B cell (primary cell): ENCODE data around the gene MYCN. TPM values are rescaled to one million over a fixed set of nuclear protein-coding genes. Genes with fewer than 3 reads are reported as not detected.

Experiments
- ATAC-seq: fragments of 200-7000 bp; cut with Tn5 transposase; one replicate; pipeline ENCODE4 v1.10.0; 2021; ENCODE audit warnings: low read depth, mild to moderate bottlenecking, moderate number of reproducible peaks, moderate library complexity
- CTCF ChIA-PET: fragments of 350-600 bp; sonication (Branson Sonifier 250); formaldehyde crosslinking; loops from one replicate; lab custom pipeline; 2021; ENCODE audit warnings: antibody characterized with exemption, inconsistent platforms; lab: Charles Lee
- POLR2A ChIA-PET: fragments of 350-600 bp; sonication (Branson Sonifier 250); formaldehyde crosslinking; loops from one replicate; lab custom pipeline; 2021; ENCODE audit warnings: antibody characterized with exemption; lab: Charles Lee
- DNase-seq: peaks from one replicate; pipeline ENCODE4 v3.0.0; 2013
- H2AFZ ChIP-seq: 2 replicates; pipeline ENCODE4 v1.6.1; 2012; ENCODE audit warnings: mild to moderate bottlenecking, low read depth, low read length; ENCODE audit not compliant: insufficient read depth, poor library complexity, severe bottlenecking
- H3K27ac ChIP-seq, 2 donors: 1 replicate in 1 of 2; 2 replicates in 1 of 2; pipeline ENCODE4 v1.5.1; 2012 to 2013; ENCODE audit warnings: low read length in 2 of 2, mild to moderate bottlenecking in 2 of 2, moderate library complexity in 1 of 2
- H3K27me3 ChIP-seq, 4 experiments: fragments of 200-600 bp in 1 of 4; sonication (generic) in 1 of 4; replicated peaks in 1 of 4; 1 replicate in 2 of 4; 2 replicates in 2 of 4; pipeline versions ENCODE4 v1.6.1 to v1.7.0; 2013 to 2016; ENCODE audit warnings: low read length in 3 of 4, mild to moderate bottlenecking in 2 of 4, mixed read lengths in 1 of 4, moderate library complexity in 1 of 4; ENCODE audit not compliant: insufficient read depth in 4 of 4, control insufficient read depth in 3 of 4; ENCODE audit errors: control extremely low read depth in 1 of 4
- H3K36me3 ChIP-seq, 2 experiments: replicated peaks in 1 of 2; 1 replicate in 1 of 2; 2 replicates in 1 of 2; pipeline versions ENCODE4 v1.6.1 to v1.7.1; 2013; ENCODE audit warnings: low read length in 1 of 2; ENCODE audit not compliant: insufficient read depth in 2 of 2, control insufficient read depth in 1 of 2; ENCODE audit errors: control extremely low read depth in 1 of 2, extremely low read depth in 1 of 2
- H3K4me1 ChIP-seq, 2 donors: fragments of 200-600 bp in 1 of 2; sonication (generic) in 1 of 2; 1 replicate in 1 of 2; 2 replicates in 1 of 2; pipeline versions ENCODE4 v1.5.1 to v1.6.1; 2013 to 2017; ENCODE audit warnings: low read length in 2 of 2; ENCODE audit not compliant: control insufficient read depth in 2 of 2, insufficient read depth in 2 of 2
- H3K4me2 ChIP-seq: replicated peaks from 2 replicates; pipeline ENCODE3; 2012; ENCODE audit warnings: mild to moderate bottlenecking, low read depth, low read length; ENCODE audit not compliant: poor library complexity, severe bottlenecking
- H3K4me3 ChIP-seq, 5 experiments: fragments of 200-600 bp in 1 of 5; sonication (generic) in 1 of 5; 1 replicate in 3 of 5; 2 replicates in 2 of 5; pipeline versions ENCODE4 v1.5.1 to v1.7.0; 2011 to 2016; ENCODE audit warnings: low read length in 4 of 5, mild to moderate bottlenecking in 4 of 5, low read depth in 2 of 5, control low read depth in 1 of 5, moderate library complexity in 1 of 5; ENCODE audit not compliant: insufficient read depth in 1 of 5; ENCODE audit errors: control extremely low read depth in 1 of 5, extremely low read depth in 1 of 5
- H3K79me2 ChIP-seq: fragments of 200-600 bp; sonication (generic); one replicate; pipeline ENCODE4 v1.6.0; 2016; ENCODE audit warnings: low read length; ENCODE audit not compliant: control insufficient read depth, insufficient read depth
- H3K9ac ChIP-seq: fragments of 200-600 bp; sonication (generic); 2 replicates; pipeline ENCODE4 v1.6.1; 2017; ENCODE audit warnings: mild to moderate bottlenecking, low read length, moderate library complexity
- H3K9me3 ChIP-seq, 3 donors: one replicate each; pipeline versions ENCODE4 v1.6.1 to v1.7.1; 2013; ENCODE audit warnings: low read length in 2 of 3; ENCODE audit not compliant: control insufficient read depth in 2 of 3, insufficient read depth in 1 of 3; ENCODE audit errors: control extremely low read depth in 1 of 3
- H4K20me1 ChIP-seq: 2 replicates; pipeline ENCODE4 v1.6.0; 2012; ENCODE audit warnings: mild to moderate bottlenecking, low read length; ENCODE audit not compliant: insufficient read depth, control insufficient read depth, poor library complexity, severe bottlenecking
- H3K27ac Mint-ChIP-seq: one replicate; pipeline ENCODE4 v1.8.0; 2021; ENCODE audit warnings: mixed read lengths
- H3K27me3 Mint-ChIP-seq: one replicate; pipeline ENCODE4 v1.8.0; 2021; ENCODE audit warnings: mixed read lengths
- H3K4me1 Mint-ChIP-seq: one replicate; pipeline ENCODE4 v1.8.0; 2021; ENCODE audit warnings: mixed read lengths
- H3K4me3 Mint-ChIP-seq: one replicate; pipeline ENCODE4 v1.8.0; 2021; ENCODE audit warnings: mixed read lengths
- H3K9me3 Mint-ChIP-seq: one replicate; pipeline ENCODE4 v1.8.0; 2022; ENCODE audit warnings: mixed read lengths; ENCODE audit not compliant: insufficient read depth
- CTCF ChIP-seq: fragments of 200-600 bp; IDR thresholded peaks from one replicate; pipeline ENCODE4 v1.8.0; 2022; ENCODE audit warnings: antibody characterized with exemption, mild to moderate bottlenecking
- EZH2 ChIP-seq: IDR thresholded peaks from 2 replicates; pipeline ENCODE4 v1.6.1; 2012; ENCODE audit warnings: borderline replicate concordance, low read depth, mild to moderate bottlenecking, moderate library complexity, low read length; ENCODE audit not compliant: insufficient read depth, poor library complexity, severe bottlenecking
- WGBS: methylation state at CpG from one replicate; pipeline ENCODE4 v1.1.5; 2013; ENCODE audit warnings: missing lambda C conversion rate; ENCODE audit not compliant: insufficient coverage; 5-methylcytosine and 5-hydroxymethylcytosine counted together
- intact Hi-C: fragments of 100-400 bp; cut with micrococcal nuclease; formaldehyde crosslinking; loops from one replicate; pipeline ENCODE4 v1.10.0; 2022
- polyA plus RNA-seq: library from polyadenylated mRNA; depleted of rRNA; stranded (reverse); fragments of >200 nt; gene quantifications from 2 replicates; pipeline ENCODE4 v1.2.3, GENCODE V29; 2012
- total RNA-seq, 2 donors: library from RNA; stranded (reverse); fragments of 120-200 nt in 1 of 2; gene quantifications; 1 replicate in 1 of 2; 2 replicates in 1 of 2; pipeline versions ENCODE4 v1.2.3 to v1.2.4, GENCODE V29; 2013 to 2022

The MYCN gene
- total and polyA plus RNA-seq, 2 donors (not counting 1 experiment from before 2014, with no cell fraction given) = not detected

GRCh38 chr2:15906778-15907177 lies 33.6 kb upstream of the MYCN start:
- Mint-ChIP-seq H3K27ac (no peak overlapping the region), H3K9me3 (no peaks in the 10 kb centered on the region), H3K4me1 (no peaks in the 10 kb centered on the region), H3K27me3 (no peaks in the 10 kb centered on the region), H3K4me3 (no peak overlapping the region)
- WGBS = 90% methylated on average over 2 of the region's 5 CpGs
- Histone ChIP-seq H3K9ac (no peak overlapping the region), H3K27me3 (no peaks in the 10 kb centered on the region), H3K79me2 (no peaks in the 10 kb centered on the region), H3K4me2 (no peak overlapping the region), H3K9me3 (no peaks in the 10 kb centered on the region), H4K20me1 (no peaks in the 10 kb centered on the region), H3K4me1 (no peaks in the 10 kb centered on the region), H2AFZ (no peak overlapping the region), H3K36me3 (no peaks in the 10 kb centered on the region), H3K4me3 (no peak overlapping the region), H3K27ac (no peak overlapping the region)
- ChIA-PET POLR2A (no interaction called here), CTCF (no interaction called here)
- no peak for DNase-seq
- TF ChIP-seq CTCF = no peak
- TF ChIP-seq EZH2 = no peak
- intact Hi-C loops = no loop called here
- ATAC-seq = no peak

- no peaks in the 10 kb centered on the region for H3K9me3 Mint-ChIP-seq
- Histone ChIP-seq H3K27me3 (no peaks in the 10 kb centered on the region), H3K9ac (no peak overlapping the region), H4K20me1 (no peaks in the 10 kb centered on the region), H3K79me2 (no peaks in the 10 kb centered on the region), H3K4me3 (no peak overlapping the region), H3K9me3 (no peaks in the 10 kb centered on the region), H3K27ac (no peak overlapping the region), H3K4me1 (no peaks in the 10 kb centered on the region), H2AFZ (no peak overlapping the region), H3K36me3 (no peaks in the 10 kb centered on the region), H3K4me2 (no peak overlapping the region)
- ChIA-PET CTCF (no interaction called here), POLR2A (no interaction called here)
- no peak for TF ChIP-seq EZH2
- no peak for TF ChIP-seq CTCF
- no peaks in the 10 kb centered on the region for H3K4me1 Mint-ChIP-seq
- no peak for ATAC-seq
- no CpG with 5 or more reads among the region's 2 CpGs for WGBS
- H3K4me3 Mint-ChIP-seq = no peak overlapping the region
- intact Hi-C loops = no loop called here
- no peak for DNase-seq
- H3K27ac Mint-ChIP-seq = no peak overlapping the region
- no peaks in the 10 kb centered on the region for H3K27me3 Mint-ChIP-seq
Observed at GRCh38 chr2:15907461-15908324, 32.7 kb upstream of the MYCN start.
